Measurements from ENCODE around the gene FAS.

Gene FAS

DNA sequence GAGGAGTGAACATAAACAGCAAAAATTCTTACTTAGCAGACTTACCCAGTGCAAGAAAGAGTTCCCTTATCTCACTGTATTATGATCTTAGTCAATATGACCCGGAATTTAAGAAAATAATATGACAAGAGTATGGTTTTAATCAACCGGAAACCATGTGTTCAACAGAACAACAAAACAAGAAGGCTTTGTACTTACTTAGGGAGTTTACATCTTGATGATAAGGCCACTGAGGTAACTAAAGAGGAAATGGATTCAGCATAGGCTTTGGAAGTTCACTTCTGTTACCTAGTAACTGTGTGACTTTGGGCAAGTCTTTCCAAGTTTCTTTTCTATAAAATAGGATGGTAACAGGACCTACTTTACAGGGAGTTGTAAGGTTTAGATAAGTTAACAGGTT is 7.4 kb upstream of the FAS start:
- H3K4me3 ChIP-seq (ENCODE audit: low read length), result no peak overlapping the region
- no peak for TF ChIP-seq CTCF (conservative IDR thresholded peaks at IDR 0.05; ENCODE audit: low read length)
- no peak for DNase-seq (ENCODE audit: low read depth)

DNA sequence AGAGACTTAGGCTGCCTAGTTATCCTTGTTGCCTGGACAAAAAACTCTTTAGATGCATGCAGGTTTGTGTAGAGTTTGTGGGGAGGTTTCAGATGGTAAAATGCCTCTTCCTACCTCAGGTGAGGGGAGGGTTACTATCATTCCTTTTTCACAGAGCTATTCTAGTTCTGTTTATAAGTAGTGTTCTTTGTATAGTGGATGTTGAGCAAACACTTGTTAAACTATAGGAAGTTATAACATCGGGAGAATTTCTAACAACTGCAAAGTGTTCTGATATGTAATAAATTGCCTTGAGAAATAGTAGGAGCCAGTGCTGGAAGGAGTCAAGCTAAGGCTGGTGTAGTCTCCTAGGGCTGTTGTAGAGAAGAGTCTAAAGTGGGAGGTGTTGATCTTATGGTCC is 6.7 kb upstream of the FAS start:
- DNase-seq (ENCODE audit: low read depth), result no peak
- no peak overlapping the region for H3K4me3 ChIP-seq (ENCODE audit: low read length)
- TF ChIP-seq CTCF (conservative IDR thresholded peaks at IDR 0.05; ENCODE audit: low read length), result no peak

- no peak for DNase-seq (ENCODE audit: low read depth)
- H3K4me3 ChIP-seq (ENCODE audit: low read length), result no peak overlapping the region
- no peak for TF ChIP-seq CTCF (conservative IDR thresholded peaks at IDR 0.05; ENCODE audit: low read length)
Measured at GRCh38 chr10:88984525-88984924, 6.1 kb upstream of the FAS start.

GRCh38 chr10:88986549-88987242 is 3.9 kb upstream of the FAS start:
- DNase-seq (ENCODE audit: low read depth), result peak; percentile 32
- peak; percentile 74 for TF ChIP-seq CTCF (conservative IDR thresholded peaks at IDR 0.05; ENCODE audit: low read length)
- H3K4me3 ChIP-seq (ENCODE audit: low read length), result no peak overlapping the region

DNA sequence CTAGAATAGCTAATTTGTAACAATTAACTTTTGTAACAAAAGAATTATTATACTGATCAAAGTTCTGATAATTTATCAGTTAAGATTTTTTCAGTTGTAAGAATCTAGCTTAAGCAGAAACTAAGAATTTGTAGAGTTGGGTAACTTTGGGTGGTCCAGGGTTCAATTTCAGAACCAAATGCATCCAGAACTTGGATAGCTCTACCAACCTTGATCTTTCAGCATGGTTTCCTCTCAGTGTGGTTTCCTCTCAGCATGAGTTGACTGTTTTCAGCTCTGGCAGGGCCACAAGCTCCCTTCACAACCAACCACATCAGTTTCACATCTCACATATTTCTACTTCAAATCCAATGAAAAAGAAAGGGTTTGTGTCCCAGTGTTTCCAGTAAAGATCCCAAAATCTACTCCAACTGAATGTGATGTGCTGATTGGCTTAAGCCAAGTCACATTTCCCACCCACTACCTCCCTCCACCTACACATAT is 3.3 kb upstream of the FAS start:
- no peak for TF ChIP-seq CTCF (conservative IDR thresholded peaks at IDR 0.05; ENCODE audit: low read length)
- H3K4me3 ChIP-seq (ENCODE audit: low read length), result no peak overlapping the region
- peak; percentile 38 for DNase-seq (ENCODE audit: low read depth)

DNA sequence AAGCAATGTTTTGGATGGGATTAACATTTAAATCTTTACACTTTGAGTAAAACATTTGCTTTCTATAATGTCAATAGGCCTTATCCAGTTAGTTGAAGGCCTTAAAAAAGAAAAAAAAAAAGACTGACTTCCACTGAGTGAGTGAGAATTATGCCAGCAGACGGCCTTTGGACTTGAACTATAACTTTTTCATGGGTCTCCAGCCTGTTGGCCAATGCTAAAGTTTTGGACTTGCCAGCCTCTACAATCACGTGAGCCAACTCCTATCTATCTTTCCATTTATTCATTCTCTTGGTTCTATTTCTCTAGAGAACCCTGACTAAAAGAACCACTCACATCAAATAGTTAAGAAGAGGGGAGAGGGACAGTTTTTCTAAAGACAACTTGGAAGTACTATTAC is 2.8 kb upstream of the FAS start:
- no peak for DNase-seq (ENCODE audit: low read depth)
- no peak for TF ChIP-seq CTCF (conservative IDR thresholded peaks at IDR 0.05; ENCODE audit: low read length)
- H3K4me3 ChIP-seq (ENCODE audit: low read length), result no peak overlapping the region

- no peak for DNase-seq (ENCODE audit: low read depth)
- peak overlapping the region; percentile 90 for H3K4me3 ChIP-seq (ENCODE audit: low read length)
- no peak for TF ChIP-seq CTCF (conservative IDR thresholded peaks at IDR 0.05; ENCODE audit: low read length)
Measured at GRCh38 chr10:88989423-88989822, 1.2 kb upstream of the FAS start.
